ENCODE measurements around the gene ARHGAP10.

ARHGAP10 gene

DNA sequence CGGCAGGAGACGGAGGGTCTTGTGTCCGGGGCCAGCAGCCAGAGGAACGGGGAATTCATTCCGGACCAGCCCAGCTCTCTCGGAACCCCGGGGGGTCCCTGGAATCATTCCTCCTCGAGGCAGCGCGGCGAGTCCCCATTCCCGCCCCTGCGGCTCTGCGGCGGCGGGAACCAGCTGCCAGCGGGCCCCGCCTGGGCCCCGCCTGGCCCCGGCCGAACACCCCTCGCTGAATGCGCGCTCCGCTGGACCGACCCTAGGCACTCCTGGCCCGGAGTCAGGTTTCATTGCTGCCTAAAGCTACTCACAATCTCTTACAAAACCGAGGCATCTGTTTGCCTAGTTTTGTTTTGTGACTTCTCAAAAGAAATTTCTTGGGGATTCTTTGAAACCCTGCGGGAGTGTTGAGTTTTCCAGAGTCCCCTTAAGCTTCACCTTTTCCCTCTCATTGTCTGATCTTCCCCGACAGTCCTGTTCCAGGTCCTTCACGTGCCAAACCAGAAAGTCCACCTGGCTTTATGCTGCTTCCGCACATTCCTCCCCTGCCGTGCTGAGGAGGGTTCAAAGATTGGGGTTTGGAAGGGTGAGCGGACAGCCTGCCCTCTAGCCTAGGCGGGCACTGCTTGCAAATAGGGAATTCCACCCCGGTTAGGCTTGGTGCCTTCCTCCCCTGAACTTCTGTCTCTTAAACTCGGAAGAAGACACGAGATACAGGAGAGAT, 789 bp downstream of the ARHGAP10 start:
- no peak for DNase-seq

GRCh38 chr4:147733716-147734344, 1.9 kb downstream of the ARHGAP10 start:
- no peak for DNase-seq

GRCh38 chr4:147734496-147734895, 2.6 kb downstream of the ARHGAP10 start:
- no peak for DNase-seq

GRCh38 chr4:147735413-147736301, 3.8 kb downstream of the ARHGAP10 start:
- no peak for DNase-seq

GRCh38 chr4:147736458-147736857, 4.6 kb downstream of the ARHGAP10 start:
- no peak for DNase-seq

- no peak for DNase-seq
These were observed 5.7 kb downstream of the ARHGAP10 start for GRCh38 chr4:147737623-147738022.

DNA sequence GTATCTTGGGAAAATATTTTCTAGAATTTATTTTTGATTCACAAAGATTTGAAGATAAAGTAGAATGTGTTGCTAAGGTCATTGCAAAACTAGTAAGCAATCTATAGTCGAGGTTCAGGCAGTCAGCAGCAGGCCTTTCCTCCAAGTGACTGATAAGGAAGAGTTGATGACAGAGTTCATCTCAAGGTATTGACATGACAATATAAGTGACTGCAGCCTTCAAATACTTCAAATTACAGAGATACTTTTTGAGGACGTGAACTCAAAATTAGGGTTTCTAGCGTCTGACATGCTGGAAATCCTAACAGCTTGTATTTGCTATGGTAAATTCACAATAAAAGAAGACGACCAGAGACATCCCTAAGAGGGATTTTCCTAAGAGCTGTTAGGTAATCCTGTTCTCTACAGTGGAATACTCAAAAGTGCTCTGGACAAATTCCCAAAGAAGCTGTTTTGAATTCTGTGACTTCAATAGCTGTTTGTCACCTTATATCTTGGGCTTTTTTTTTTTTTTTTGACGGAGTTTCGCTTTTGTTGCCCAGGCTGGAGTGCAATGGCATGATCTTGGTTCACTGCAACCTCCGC, 7.4 kb downstream of the ARHGAP10 start:
- DNase-seq, result no peak

- no peak for DNase-seq
These were observed 8.3 kb downstream of the ARHGAP10 start for GRCh38 chr4:147740176-147740575.

GRCh38 chr4:147741190-147741788, 9.4 kb downstream of the ARHGAP10 start:
- DNase-seq, result no peak

DNA sequence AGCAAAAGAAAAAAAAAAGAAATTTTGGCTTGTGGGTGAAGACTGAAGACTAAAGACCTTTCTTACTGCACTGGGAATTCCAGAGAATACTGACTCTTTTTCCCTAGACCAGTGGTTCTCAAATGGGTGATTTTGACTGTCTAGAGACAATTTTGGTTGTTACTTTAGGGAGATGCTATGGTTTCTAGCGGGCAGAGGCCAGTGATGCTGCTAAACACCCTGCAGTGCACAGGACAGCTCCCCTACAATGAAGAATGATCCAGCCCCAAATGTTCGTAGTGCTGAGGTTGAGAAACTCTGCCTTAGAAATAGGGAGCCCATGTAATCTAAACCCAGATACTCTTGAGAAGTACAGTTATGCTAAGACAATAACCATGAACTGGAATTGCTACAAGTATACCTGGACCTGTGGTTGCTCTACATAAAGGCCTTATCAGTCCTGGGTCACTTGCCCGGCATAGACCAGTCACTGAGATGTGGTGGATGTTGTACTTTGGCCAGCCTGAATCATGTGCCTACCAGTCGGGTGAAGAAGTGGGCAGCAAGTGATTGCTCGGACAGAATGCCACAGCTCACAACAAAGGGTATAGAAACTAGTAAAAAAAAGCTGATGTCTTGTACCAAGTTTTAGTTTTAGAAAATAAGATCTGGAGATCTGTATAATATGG, 16.0 kb downstream of the ARHGAP10 start:
- no peak for DNase-seq

- DNase-seq, result no peak
These were observed 18.0 kb downstream of the ARHGAP10 start for GRCh38 chr4:147749811-147750321.

DNA sequence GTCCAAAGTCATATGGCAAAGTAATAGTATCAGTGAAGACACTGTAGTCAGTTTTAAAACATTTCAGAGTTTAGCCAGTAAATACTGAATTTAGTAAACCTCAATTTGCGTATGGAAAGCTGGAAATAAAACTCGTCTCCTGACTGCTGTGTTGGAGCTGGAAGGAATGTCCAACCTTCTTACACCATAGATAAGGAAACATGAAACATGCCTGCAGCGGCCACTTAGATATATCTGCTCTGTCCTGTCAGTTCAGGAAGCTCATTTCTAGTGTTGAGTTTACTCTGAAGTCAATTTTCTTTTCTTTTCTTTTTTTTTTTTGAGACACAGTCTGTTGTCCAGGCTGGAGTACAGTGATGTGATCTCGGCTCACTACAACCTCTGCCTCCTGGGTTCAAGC, 21.2 kb downstream of the ARHGAP10 start:
- no peak for DNase-seq

- no peak for DNase-seq
These were observed 22.2 kb downstream of the ARHGAP10 start for GRCh38 chr4:147754037-147754445.

- no peak for DNase-seq
These were observed 23.8 kb downstream of the ARHGAP10 start for GRCh38 chr4:147755561-147756295.

DNA sequence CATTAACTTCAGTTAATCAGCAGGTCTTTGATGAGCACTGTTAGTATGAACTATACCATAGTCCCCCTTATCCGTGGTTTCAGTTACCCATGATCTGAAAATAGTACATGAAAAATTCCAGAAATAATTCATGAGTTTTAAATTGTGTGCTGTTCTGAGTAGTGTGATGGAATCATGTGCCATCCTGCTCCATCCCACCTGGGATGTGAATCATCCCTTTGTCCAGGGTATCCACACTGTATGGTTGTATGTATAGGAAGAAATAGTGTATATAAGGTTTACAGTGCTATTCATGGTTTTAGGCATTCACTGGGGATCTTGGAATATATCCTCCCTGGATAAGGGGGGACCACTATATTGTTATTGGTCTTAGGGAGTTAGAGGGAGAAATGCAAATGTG, 24.5 kb downstream of the ARHGAP10 start:
- no peak for DNase-seq

DNA sequence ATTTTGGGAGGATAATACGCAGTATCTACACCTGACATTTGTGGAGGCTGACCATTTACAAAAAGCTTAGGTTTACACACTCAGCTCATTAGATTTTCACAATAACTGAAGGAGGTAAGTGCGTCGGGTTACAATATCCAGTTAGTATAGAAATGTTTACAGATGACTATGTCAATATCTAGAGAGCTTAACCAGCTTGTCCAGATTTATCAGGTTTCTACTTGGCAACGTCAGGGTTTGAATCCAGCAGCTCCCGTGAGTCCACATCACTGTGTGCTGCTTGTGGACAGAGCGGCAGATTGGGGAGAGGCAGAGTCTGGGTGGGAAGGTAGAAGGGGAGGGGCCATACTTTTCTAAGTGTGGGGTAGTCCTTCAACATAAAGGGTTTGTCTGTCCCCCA, 28.3 kb downstream of the ARHGAP10 start:
- DNase-seq, result no peak

GRCh38 chr4:147760695-147761094, 28.8 kb downstream of the ARHGAP10 start:
- DNase-seq, result no peak

- DNase-seq, result no peak
These were observed 29.5 kb downstream of the ARHGAP10 start for GRCh38 chr4:147761218-147761883.

DNA sequence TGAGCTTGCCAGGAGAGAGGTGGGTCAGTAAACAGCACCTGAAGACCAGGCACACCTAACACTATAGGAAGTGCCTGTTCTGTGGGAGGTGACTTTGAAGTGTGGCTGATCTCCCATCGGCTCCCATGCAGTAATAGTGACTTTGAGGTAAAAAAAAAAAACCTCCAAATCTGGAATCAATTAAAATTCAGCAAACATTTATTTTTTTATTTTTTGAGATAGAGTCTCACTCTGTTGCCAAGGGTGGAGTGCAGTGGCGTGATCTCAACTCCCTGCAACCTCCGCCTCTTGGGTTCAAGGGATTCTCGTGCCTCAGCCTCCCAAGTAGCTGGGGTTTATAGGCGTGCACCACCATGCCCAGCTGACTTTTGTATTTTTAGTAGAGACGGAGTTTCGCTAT, 32.4 kb downstream of the ARHGAP10 start:
- no peak for DNase-seq

GRCh38 chr4:147765121-147765529, 33.2 kb downstream of the ARHGAP10 start:
- DNase-seq, result no peak

- DNase-seq, result no peak
These were observed 36.2 kb downstream of the ARHGAP10 start for GRCh38 chr4:147768113-147768512.
